ENCODE measurements around the gene CNIH3. TPM values are rescaled to one million over a fixed set of nuclear protein-coding genes. Genes with fewer than 3 reads are reported as not detected.

The CNIH3 gene
- total RNA-seq, 1 experiment from 2014 or later = 4.2 TPM

- Histone ChIP-seq H2AK5ac (ENCODE audit: insufficient read length, low read length) (no peak overlapping the region), H2AFZ (ENCODE audit: low read length) (no peak overlapping the region), H3K18ac (ENCODE audit: insufficient read length, low read depth, low read length) (no peak overlapping the region), H3K79me2 (ENCODE audit: insufficient read depth, low read length) (no peaks in the 10 kb centered on the region), H4K91ac (ENCODE audit: insufficient read length, low read depth, low read length) (no peak overlapping the region), H2BK5ac (ENCODE audit: insufficient read length, low read length) (no peak overlapping the region), H2BK12ac (ENCODE audit: insufficient read length, low read depth, low read length) (no peak overlapping the region), H3K4me1 (ENCODE audit: insufficient read depth, low read length) (peaks cover 8% of the 10 kb centered on the region; the same call in 1 of the 2 replicates), H3K79me1 (ENCODE audit: insufficient read depth, low read depth, low read length, poor library complexity, severe bottlenecking) (no peaks in the 10 kb centered on the region), H2BK20ac (ENCODE audit: low read depth, low read length, poor library complexity, severe bottlenecking) (no peak overlapping the region), H3K27ac (ENCODE audit: insufficient read length, low read depth, low read length) (no peak overlapping the region), H4K5ac (ENCODE audit: insufficient read length, low read depth, low read length) (no peak overlapping the region), H3K4me2 (ENCODE audit: insufficient read depth, insufficient read length, low read length) (no peak overlapping the region), H3K9me3 (ENCODE audit: control insufficient read depth, low read depth, low read length) (no peaks in the 10 kb centered on the region), H3K9ac (ENCODE audit: extremely low read depth, insufficient read length, low read length) (no peak overlapping the region), H4K20me1 (ENCODE audit: control insufficient read depth, insufficient read depth, insufficient read length) (no peaks in the 10 kb centered on the region), H3K4ac (ENCODE audit: low read depth, low read length) (no peak overlapping the region), H3K23ac (ENCODE audit: insufficient read length, low read depth, low read length) (no peak overlapping the region), H4K8ac (replicated peaks; ENCODE audit: insufficient read length, low read depth, low read length) (no peak overlapping the region), H2BK120ac (ENCODE audit: low read depth, low read length, poor library complexity, severe bottlenecking) (no peak overlapping the region), H2BK15ac (ENCODE audit: low read depth, low read length) (no peak overlapping the region), H3K23me2 (ENCODE audit: insufficient read length, low read depth, low read length, poor library complexity, severe bottlenecking) (no peaks in the 10 kb centered on the region), H3T11ph (ENCODE audit: low read length) (no peak overlapping the region), H3K14ac (ENCODE audit: insufficient read depth, low read length) (no peak overlapping the region), H3K27me3 (ENCODE audit: insufficient read depth, low read length) (no peaks in the 10 kb centered on the region), H3K56ac (ENCODE audit: insufficient read length, low read depth, low read length) (no peak overlapping the region)
- H3K4me1 Mint-ChIP-seq = peaks cover 38 to 45% of the 10 kb centered on the region in 2 experiments
- DNase-seq = no peak
- no peaks in the 10 kb centered on the region for H3K36me3 Mint-ChIP-seq (ENCODE audit: insufficient read depth in 1 of 3, low read depth in 3 of 3)
- no peak overlapping the region for H3K27ac Mint-ChIP-seq
- H3K9me3 Mint-ChIP-seq = no peaks in the 10 kb centered on the region; a peak in 1 of 5 replicates
- H3K4me3 Mint-ChIP-seq = no peak overlapping the region
- peaks cover 2% of the 10 kb centered on the region; the same call in 1 of the 2 replicates for H3K27me3 Mint-ChIP-seq (ENCODE audit: low read depth)
- no CpG with 5 or more reads among the region's 1 CpG for WGBS (ENCODE audit: extremely low coverage, insufficient read length, low lambda C conversion rate)
- TF ChIP-seq CTCF (conservative IDR thresholded peaks at IDR 0.05) = no peak
Observed at GRCh38 chr1:224591326-224591725, 24.8 kb upstream of the CNIH3 start.
